ENCODE results near the gene MAST3. TPM values are rescaled to one million over a fixed set of nuclear protein-coding genes. Genes with fewer than 3 reads are reported as not detected.

MAST3 gene
- total and polyA plus RNA-seq, 2 of the 8 experiments (the other 6 are each of a cell fraction or from before 2014, with no cell fraction given) = 3.4 to 9.0 TPM

DNA sequence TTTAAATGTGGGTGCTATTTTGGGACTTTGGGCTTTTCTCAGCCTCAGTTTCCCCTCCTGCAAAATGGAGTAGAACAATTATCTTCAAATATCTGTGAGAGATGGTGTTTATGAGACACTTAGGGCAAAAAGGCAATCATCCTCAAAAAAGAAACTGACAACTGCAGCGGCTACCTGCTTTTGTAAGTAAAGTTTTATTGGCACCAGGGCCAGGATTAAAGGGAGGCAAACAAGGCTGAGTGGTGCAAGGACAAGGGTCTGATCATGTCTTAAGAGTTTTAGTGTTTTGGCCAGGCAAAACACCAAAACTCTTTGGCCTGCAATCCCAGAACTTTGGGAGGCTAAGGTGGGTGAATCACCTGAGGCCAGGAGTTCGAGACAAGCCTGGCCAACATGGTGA lies 1.3 kb upstream of the MAST3 start:
- CTCF ChIA-PET (ENCODE audit: partially characterized antibody) = no interaction called here
- peaks cover 7% of the 10 kb centered on the region; the same call in 1 of the 2 replicates for H3K23me2 ChIP-seq (ENCODE audit: low read depth, low read length)
- no peak overlapping the region for H2BK120ac ChIP-seq (replicated peaks; ENCODE audit: low read depth, low read length)
- H3K79me2 ChIP-seq (ENCODE audit: control insufficient read depth in 1 of 2, insufficient read depth in 2 of 2, low read length in 2 of 2) = no peaks in the 10 kb centered on the region
- H4K20me1 ChIP-seq (replicated peaks in 1 of 2; ENCODE audit: control insufficient read depth in 1 of 2, insufficient read depth in 2 of 2, low read length in 2 of 2) = no peaks in the 10 kb centered on the region
- no peak overlapping the region for H2BK5ac ChIP-seq (ENCODE audit: low read depth, low read length)
- no peak overlapping the region for H4K5ac ChIP-seq (ENCODE audit: insufficient read length, low read depth, low read length)
- H2AK5ac ChIP-seq (ENCODE audit: low read depth, low read length) = no peak overlapping the region
- no peak overlapping the region for H3K4me3 ChIP-seq (ENCODE audit: extremely low read depth in 1 of 4, insufficient read depth in 2 of 4, low read depth in 3 of 4, low read length in 4 of 4)
- H3K4ac ChIP-seq (replicated peaks; ENCODE audit: insufficient read length, low read depth, low read length) = no peak overlapping the region
- no peak overlapping the region for H2BK12ac ChIP-seq (ENCODE audit: low read depth, low read length)
- H3K4me2 ChIP-seq (ENCODE audit: insufficient read depth in 1 of 2, low read depth in 2 of 2, low read length in 2 of 2) = no peak overlapping the region
- WGBS, 2 experiments (ENCODE audit: extremely low coverage in 1 of 2, insufficient coverage in 1 of 2, insufficient read length in 1 of 2, insufficient replicate concordance in 2 of 2, low coverage in 1 of 2, low lambda C conversion rate in 2 of 2, missing lambda C conversion rate in 1 of 2) = 100% methylated on average over 2 of the region's 2 CpGs; no CpG with 5 or more reads in 1 of the 2 experiments
- no peak overlapping the region for H3K56ac ChIP-seq (replicated peaks; ENCODE audit: insufficient read length, low read depth, low read length)
- H4K8ac ChIP-seq (ENCODE audit: extremely low read depth, insufficient read depth, low read length) = no peak overlapping the region
- H3K18ac ChIP-seq (ENCODE audit: extremely low read depth, low read length) = no peak overlapping the region
- H3K79me1 ChIP-seq (ENCODE audit: low read depth, low read length) = no peaks in the 10 kb centered on the region
- H2AFZ ChIP-seq (ENCODE audit: low read length) = no peak overlapping the region
- no peak overlapping the region for H2BK15ac ChIP-seq (ENCODE audit: low read length)
- peaks cover 3 to 14% (median 9%) of the 10 kb centered on the region in 4 experiments; a peak in 6 of 7 replicates for H3K4me1 ChIP-seq (replicated peaks in 1 of 4; ENCODE audit: control insufficient read depth in 3 of 4, insufficient read depth in 4 of 4, low read length in 3 of 4)
- H3K9ac ChIP-seq (replicated peaks in 1 of 4; ENCODE audit: extremely low read depth in 1 of 4, low read depth in 3 of 4, low read length in 3 of 4) = no peak overlapping the region
- TF ChIP-seq POLR2AphosphoS5 (IDR thresholded peaks at IDR 0.05; ENCODE audit: low read depth, low read length) = no peak
- no peak for TF ChIP-seq SIX5 (IDR thresholded peaks at IDR 0.05; ENCODE audit: low read depth, low read length)
- no peak for TF ChIP-seq POU5F1 (IDR thresholded peaks at IDR 0.05; ENCODE audit: low read depth, low read length)
- TF ChIP-seq KDM1A (IDR thresholded peaks at IDR 0.05; ENCODE audit: borderline replicate concordance, low read length) = no peak
- no peak for TF ChIP-seq TAF1 (IDR thresholded peaks at IDR 0.05; ENCODE audit: low read depth, low read length)
- TF ChIP-seq, protein P1, sequence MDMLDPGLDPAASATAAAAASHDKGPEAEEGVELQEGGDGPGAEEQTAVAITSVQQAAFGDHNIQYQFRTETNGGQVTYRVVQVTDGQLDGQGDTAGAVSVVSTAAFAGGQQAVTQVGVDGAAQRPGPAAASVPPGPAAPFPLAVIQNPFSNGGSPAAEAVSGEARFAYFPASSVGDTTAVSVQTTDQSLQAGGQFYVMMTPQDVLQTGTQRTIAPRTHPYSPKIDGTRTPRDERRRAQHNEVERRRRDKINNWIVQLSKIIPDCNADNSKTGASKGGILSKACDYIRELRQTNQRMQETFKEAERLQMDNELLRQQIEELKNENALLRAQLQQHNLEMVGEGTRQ (IDR thresholded peaks at IDR 0.05; ENCODE audit: low read length) = no peak
- TF ChIP-seq BCL11A (IDR thresholded peaks at IDR 0.05; ENCODE audit: low read depth in 2 of 2, low read length in 2 of 2) = no peak
- no peak for TF ChIP-seq E2F6 (IDR thresholded peaks at IDR 0.05)
- TF ChIP-seq TEAD4 (IDR thresholded peaks at IDR 0.05; ENCODE audit: low read depth, low read length) = no peak
- TF ChIP-seq SP4 (IDR thresholded peaks at IDR 0.05; ENCODE audit: low read length) = no peak
- no peak for TF ChIP-seq JUND (IDR thresholded peaks at IDR 0.05; ENCODE audit: low read length)
- no peak for TF ChIP-seq BRCA1 (IDR thresholded peaks at IDR 0.05; ENCODE audit: low read depth, low read length)
- H4K91ac ChIP-seq (replicated peaks; ENCODE audit: insufficient read length, low read length) = no peak overlapping the region
- H2BK20ac ChIP-seq (ENCODE audit: low read length) = no peak overlapping the region
- no peak for FAIRE-seq
- no peaks in the 10 kb centered on the region for H3K9me3 ChIP-seq (ENCODE audit: insufficient read depth in 2 of 2, low read depth in 1 of 2, low read length in 1 of 2)
- H3K36me3 ChIP-seq (ENCODE audit: control insufficient read depth in 2 of 4, insufficient read depth in 4 of 4, low read length in 3 of 4) = no peaks in the 10 kb centered on the region
- H3K27ac ChIP-seq (ENCODE audit: low read depth, low read length) = no peak overlapping the region
- no peak for DNase-seq (ENCODE audit: low read depth in 1 of 2, low spot score in 2 of 2)
- no peak overlapping the region for H3K23ac ChIP-seq (ENCODE audit: insufficient read length)
- H3K14ac ChIP-seq (ENCODE audit: insufficient read length) = no peak overlapping the region
- peaks cover 0 to 8% (median 6%) of the 10 kb centered on the region in 4 experiments; a peak in 4 of 7 replicates for H3K27me3 ChIP-seq (replicated peaks in 1 of 4; ENCODE audit: control insufficient read depth in 3 of 4, extremely low read depth in 1 of 4, insufficient read depth in 3 of 4, low read length in 3 of 4)
- POLR2A ChIA-PET (ENCODE audit: partially characterized antibody) = no interaction called here

All from H1 (cell line).